NCI-H226 (cell line): Measurements from ENCODE around the gene TRAIP.
A peak's percentile ranks its signal among the peaks of the same experiment; 100 is the strongest.
"Not testable (repeated sequence)": the region's sequence is repeated elsewhere in the genome, so short reads cannot be mapped to it uniquely, and the experiment has no call there.

Source experiments
- DNase-seq: peaks from one replicate; pipeline ENCODE4 v3.0.0-alpha.2; 2015

The TRAIP gene, protein sequence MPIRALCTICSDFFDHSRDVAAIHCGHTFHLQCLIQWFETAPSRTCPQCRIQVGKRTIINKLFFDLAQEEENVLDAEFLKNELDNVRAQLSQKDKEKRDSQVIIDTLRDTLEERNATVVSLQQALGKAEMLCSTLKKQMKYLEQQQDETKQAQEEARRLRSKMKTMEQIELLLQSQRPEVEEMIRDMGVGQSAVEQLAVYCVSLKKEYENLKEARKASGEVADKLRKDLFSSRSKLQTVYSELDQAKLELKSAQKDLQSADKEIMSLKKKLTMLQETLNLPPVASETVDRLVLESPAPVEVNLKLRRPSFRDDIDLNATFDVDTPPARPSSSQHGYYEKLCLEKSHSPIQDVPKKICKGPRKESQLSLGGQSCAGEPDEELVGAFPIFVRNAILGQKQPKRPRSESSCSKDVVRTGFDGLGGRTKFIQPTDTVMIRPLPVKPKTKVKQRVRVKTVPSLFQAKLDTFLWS

DNA sequence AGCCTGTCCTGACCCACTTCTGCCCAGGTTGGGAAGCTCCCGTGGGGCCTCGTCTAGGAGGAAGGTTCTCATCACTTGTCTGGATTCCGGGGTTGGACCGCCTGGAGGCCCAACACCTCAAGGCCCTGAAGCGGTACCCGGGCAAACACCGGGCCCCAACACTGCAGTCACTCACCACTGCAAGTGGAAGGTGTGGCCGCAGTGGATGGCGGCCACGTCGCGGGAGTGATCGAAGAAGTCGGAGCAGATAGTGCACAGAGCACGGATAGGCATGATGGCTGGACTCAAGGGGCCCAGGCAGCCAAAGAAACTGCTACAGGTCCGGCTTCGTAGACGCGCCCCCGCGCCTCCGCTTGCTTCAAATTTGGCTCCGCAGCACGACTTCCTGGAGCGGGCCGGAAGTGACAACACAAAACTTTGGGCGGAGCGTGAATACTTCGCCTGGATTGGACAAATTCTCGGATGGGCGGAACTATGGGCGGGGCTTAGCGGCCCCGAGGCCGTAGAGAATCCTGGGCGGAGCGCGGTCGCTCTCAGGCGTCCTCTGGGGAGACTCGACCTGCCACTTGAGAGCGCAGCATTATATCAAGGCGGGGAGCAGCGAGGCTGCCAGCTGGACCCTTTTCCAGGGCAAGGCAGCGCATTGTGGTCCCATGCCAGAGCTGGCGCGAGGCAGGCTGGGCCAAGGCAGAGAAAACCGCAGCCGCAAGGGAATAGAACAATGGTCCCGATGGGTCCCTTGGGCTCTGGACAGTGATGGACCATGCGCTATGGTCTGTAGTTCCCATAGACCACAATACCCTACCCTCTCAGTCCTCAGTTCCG lies at the start of gene TRAIP:
Gene TRAIP, minus strand, starts transcription at position 384 of the 825 bp plus-strand sequence. Its CDS starts 111 bp downstream, at position 273.
- DNase-seq: peak; percentile 85

DNA sequence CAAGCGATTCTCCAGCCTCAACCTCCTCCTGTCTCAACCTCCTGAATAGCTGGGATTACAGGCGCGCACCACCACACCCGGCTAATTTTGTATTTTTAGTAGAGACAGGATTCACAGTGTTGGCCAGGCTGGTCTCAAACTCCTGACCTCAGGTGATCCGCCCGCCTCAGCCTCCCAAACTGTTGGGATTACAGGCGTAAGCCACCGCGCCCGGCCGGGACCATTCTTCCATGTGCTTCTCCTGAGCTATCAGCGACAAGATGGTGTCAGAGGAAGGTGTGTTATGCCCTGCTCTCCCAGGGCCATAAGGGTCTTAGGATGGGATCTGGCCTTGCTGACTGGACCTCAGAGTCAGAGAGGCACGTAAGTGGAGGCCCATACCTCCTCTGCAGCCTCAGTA lies 48.1 kb upstream of the TRAIP start:
- DNase-seq: not testable (repeated sequence)

DNA sequence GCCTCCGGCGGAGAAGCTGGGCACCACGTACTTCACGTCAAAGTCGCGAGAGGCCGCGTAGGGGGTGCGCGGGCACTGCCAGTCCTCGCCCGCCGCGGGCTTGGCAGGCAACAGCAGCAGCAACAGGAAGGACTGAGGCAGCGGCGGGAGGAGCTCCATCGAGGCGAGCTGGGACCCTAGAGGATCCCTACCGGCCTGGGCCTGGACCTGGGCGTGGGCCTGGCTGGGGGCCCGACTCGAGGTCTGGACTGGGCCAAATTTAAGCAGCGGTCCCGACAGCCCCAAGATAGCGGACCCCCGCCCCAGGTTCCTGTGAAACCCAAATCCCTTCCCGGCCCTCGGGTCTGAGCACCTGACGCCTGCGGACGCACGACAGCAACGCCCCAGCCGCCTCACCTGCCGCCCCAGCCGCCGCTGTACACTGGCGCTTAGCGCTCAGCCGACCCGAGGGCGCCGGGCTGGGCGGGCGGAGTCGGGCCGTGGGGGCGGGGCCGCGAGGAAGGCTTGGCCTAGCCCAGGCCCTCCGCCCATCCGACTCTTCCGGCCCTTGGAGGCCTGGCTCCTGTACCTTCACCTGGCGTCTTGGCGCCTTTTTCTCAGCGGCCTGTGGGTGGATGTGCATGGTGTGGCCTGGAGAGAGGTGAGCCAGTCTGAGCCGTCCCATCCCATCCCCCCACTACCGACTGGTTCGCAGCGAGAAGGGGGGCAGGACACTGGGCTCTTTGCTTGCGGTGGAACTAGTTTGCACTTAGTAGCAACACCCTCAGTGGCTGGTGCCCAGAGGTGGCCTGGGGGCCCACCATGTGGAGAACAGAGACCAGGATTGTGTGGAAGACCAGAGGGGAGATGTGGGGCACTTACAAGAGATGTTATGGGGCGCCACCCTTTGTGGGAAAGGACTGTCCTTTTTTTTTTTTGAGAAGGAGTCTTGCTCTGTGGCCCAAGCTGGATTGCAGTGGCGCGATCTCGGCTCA lies 47.4 kb upstream of the TRAIP start, which contains the start of gene MST1R:
Gene MST1R, minus strand, starts transcription at position 423 of the 974 bp plus-strand sequence. Its CDS starts 264 bp downstream, at position 159.
- peak; percentile 83 for DNase-seq

DNA sequence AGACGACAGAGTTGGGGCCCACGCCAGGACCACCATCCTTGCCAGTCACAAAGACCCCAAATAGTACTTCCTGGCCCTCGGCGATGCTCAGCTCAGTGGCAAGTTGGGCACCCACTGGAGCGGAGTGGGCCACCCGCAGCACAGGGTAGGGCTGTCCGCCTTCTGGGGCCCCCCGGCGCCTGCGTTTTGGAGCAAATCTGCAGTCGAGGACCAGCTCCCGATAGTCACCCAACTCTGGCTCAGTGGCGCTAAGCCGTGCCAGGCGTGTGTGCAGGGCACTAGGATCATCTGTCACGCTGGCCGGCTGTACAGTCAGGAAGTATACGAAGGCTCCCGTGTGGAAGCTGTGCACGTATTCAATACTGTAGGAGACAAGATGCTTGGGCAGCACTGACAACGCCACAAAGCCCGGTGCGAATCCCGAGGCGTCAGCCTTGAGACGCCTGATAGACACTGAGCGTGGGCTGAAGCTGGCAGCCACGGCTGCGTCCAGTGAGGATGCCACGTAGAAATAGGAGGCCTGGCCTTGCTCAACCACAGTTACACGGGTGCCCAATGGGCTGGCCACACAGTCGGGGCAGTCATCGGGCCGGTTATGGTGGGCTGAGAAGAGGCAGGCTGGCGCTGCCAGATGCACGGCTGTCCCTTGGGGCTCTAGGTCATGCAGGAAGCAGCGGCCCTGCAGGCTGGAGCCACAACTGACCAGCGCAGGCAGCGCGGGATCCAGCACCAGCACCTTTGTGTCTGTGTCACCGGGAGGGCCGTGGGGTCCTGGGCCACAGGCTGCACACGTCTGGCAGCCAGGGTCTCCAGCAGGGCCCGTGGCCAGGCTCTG lies 46.4 kb upstream of the TRAIP start:
- no peak for DNase-seq

DNA sequence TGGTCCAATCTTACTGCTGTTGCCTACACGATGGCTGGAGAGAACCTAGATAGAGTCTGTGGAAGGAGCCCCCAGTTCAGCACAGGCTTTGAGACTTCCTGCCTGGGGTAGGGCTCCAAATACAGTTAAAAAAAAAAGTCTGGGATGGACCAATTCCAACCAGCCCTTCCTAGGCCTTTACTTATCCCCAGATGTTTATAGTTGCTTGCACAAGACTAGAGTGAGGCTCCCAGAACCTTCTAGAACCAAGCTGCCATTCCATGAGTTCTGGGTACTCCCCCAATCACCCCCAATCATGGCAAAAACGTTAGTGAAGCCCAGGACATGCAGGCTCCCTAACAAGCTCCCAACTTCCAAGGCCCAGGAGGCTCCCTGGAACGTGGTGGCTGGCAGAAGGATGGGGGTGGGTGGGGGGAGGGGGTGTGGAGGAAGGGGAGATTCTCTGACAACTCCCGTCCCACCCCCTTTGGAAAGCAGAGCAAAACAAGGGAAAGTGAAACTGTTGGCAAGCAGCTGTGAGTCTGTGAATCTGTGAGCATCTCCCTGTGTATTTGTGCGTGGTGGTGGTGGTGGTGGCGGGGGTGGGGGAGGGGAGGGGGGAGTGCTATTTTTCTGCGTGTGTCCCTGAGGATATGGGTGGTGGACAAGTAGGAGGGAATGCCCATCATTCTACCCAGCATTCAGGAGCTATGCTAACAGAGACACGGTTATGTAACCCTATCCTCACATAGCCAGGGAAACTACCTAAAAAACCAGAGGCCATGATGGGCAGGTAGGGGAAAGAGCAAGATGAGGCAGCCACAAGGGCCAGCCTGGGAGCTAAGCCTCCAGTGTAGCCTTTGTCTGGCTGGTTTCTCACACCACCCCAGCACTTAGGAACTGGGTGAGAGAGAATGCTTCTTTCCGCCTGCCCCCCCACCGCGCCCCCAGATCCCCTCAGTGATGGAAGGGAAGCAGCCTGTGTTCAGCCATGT lies 45.3 kb upstream of the TRAIP start:
- peak; percentile 63 for DNase-seq

DNA sequence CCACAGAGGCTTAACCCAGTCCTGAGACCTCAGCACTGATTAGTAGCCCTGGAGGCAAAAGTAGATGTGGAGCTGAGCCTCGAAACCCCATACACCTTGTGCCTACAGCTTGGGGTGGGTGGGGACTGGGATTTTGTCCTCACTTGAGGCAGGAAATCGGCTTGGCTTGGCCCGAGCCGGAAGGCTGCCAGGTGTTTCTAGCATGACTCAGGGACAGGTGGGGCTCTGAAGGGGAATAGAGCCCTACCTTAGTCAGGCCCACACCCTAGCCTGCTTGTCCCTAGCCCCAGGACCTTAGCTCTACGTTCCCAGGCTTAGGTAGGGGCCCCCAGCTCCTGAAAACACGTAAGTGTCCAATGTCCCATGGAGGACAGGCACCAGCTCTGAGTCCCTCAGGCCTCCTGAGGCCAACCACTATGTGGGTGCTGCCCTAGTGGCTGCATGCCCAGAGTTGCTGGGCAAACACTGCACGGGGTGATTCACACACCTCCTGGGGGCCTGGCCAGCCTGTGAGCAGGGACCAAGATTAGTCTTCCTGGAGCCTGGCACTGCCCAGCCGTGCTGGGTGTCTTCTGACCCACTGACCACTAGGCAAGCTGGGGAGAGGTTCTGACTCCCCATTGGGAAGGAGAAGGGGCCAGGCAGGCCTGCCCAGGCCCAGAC lies 44.3 kb upstream of the TRAIP start:
- DNase-seq: peak; percentile 97

DNA sequence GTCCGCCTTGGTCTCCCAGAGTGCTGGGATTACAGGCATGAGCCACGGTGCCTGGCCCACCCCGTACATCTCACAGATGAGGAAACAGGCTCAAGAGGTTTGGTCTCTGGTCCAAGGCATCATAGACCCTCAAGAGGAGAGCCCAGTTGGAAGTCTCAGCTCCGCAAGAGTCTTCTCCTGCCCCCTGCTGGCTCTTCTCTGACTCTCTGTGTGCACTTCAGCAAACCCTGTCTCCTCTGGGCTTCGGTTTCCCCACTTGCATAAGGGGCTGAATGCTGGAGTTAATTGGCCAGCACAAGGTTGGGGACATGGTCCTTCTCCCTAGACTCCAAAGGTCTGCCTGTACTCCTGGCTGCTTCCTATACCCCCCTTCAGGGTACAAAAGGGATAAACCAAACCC lies 43.5 kb upstream of the TRAIP start:
- no peak for DNase-seq

DNA sequence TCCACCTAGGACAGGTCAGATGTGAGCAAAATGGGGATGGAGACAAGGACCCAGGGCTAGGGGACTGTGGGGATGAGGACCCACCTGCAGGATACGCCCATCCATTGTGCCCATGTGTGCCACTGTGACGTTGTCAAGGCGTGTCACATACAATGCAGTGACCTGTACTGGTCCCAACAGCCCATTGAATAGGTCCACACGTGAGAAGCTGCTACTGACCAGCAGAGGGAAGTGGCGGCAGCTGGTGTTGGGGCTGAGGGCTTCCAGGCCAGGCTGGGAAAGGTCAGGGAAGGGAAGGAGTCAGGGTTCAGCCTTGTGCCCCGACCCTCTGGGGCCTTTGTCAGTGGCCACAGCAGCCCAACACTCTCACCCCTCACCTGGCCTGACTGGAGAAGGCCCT lies 42.6 kb upstream of the TRAIP start:
- no peak for DNase-seq

DNA sequence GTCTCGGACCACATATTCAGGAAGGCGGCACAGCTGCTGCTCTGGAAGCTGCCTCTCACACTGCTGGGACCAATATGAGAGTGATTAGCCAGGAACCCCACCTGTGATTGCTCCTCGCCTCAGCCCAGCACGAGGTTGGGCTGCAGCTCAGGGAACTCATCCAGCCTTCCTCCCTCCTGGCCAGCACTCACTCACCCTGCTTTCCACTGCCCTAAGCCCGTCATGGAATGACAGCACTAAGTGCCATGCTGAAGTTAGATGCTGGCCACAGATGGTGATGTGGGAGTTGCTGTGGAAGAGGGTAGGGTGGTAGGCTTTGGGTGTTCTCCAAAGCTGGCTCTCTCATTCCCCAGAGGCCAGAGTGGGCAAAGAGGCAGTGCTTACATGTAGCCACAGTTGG lies 40.0 kb upstream of the TRAIP start:
- no peak for DNase-seq

DNA sequence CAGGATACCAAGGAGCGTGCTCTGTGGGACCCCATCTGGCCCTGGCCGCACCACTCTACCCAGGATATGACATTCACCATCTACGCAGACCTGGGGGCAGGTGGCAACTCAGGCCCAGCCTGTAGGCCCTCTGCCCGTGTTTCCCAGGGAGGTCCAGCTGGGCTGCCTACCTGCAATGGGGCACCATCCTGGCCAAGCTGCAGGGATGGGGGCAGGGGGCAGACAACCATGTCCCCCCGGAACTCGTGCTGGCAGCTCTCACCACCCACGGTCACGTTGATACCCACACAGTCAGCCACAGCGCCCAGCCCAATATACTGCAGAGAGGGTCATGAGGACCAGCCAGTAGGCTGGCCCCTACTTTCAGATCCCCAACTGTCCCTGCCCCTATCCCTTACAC lies 39.4 kb upstream of the TRAIP start:
- DNase-seq: no peak

DNA sequence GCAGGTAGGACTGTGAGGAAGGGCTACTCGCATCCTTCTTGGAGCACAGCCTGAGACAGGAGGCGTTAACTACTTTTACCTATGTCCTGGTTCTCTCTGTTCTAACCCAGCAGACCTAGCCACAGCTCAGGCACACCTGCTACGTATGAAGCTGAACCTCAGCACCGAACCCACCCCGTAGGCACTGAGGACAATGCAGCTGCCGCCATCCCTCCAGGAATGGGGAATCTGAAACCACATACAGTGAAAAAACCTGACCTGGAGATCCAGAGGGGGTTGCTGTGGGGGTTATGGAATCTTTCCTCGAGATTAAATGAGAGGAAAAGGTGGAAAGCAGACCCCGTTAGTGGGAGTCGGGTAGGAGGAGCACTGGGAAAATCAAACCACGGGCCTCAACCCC lies 32.9 kb upstream of the TRAIP start:
- DNase-seq: no peak

DNA sequence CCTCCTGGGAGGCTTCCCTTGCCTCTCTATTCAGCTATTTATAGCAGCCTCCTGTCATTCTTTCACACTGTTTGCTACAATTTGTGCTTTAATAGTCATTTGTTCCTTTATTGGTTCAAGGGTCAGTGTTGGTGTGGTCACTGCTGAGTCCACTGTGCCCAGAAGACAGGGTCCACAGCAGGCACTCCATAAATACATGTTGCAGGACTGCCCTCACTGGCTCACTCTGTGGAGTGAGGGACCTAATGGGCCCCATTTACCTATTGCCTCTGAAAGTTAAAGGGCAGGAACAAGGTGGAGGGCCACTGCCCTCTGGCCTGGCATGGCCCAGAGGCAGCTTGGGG lies 30.5 kb upstream of the TRAIP start:
- no peak for DNase-seq

DNA sequence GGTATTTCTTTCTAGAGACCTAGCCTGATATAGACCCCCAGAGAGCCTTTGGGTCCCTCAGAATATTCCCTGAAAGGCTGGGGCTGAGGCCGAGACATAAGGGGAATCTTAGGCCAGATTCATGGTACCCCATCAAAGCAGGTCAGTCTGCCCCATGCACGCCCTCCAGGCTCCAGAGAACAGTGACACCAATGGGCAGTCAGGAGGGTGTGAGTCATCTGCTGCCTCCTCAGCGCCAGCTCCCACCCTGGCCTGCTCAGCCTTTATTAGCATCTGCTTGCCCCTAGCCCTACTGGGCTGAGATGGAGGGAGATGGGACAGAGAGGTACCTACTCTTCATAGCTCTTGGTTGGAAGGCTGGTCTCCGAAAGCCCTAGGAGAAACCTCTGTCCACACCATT lies 27.6 kb upstream of the TRAIP start:
- DNase-seq: no peak

DNA sequence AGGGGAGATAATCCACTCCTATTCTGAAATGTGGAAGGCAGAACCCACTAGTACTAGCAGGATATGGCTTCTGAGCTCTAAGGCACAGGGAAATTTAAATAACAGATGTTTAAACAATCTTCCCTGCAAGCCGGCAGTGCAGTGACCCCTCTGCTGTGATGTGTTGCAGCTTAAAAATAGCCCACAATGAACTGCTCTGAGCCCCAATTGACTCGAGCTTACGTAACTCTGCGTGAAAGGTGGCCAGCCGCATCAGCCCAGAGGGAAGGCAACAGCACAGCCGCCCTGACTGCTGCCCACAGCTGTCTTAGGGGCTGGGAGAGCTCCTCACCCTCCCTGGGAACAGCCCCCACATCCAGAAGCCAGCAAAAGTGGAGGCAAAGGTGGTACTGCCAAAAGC lies 25.8 kb upstream of the TRAIP start:
- DNase-seq: no peak

DNA sequence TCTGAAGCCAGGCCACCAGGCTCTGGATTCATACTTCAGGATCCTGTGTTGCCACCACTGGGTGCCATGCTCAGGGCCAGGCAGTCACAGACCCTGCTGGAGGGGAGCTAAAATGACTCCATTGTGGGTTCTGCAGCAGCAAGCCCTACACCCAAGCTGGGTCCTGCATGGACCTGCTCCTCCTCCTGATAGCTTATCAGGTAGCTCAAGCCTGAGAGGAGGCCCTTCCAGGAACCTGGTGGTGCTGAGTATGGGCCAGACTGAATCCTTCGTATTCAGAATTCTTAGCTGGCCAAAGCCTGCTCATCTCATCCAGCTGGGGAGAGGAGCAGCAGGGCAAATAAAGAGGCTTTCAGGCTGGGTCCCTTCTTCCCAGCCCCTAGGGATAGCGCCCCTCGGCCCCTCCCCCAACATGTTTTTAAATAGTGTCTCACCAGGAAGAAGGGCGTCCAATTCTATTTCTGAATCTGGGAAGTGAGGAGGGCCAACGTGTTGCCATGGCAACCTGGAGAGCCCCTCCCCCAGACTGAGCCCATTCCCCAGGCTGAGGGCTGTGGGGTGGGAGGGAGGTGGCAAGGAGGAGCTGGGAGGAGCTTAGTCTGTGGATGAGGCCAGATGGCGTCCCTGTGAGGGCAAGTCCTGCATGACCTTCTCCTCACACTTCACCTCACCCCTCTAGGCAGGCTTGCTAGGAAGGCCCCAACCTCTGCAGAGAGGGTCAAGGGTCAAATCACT lies 24.4 kb upstream of the TRAIP start:
- DNase-seq: no peak

DNA sequence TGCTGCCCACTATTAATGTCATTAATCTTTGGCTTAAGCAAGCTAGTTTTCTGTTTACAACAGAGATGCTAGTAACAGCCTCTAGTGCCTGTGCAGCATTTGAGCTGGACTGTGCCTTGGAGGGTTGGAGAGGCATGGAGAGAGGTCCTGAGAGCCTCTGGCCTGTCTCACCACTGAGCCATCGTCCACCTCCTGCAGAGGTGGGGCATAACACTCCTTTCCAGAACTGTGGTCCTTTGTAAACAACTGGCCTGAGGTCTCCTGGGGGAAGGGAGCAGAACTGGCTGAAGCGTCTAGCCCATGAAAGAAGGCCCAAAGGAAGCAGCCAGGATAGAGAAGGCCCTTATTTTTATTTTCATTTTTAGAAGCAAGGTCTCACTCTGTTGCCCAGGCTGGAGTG lies 23.4 kb upstream of the TRAIP start:
- DNase-seq: no peak

DNA sequence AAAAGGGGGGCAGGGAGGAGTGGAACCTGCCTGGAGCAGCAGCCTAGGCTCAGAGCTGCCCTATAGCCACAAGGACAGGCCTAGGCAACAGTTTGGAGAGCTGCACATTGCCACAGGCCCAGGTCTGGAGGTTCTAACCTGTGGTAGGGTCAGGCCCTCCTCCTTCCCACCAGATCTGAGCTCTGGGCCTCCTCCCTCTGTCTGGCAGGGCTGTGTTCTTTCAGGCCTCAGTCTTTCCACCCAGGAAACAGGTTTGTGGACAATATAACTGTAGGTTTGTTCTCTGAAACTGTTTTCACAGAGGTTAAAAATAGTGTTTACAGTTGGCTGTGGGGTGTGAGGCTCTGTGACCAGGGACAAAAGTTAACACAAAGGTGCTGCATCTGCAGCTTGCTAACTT lies 22.3 kb upstream of the TRAIP start:
- no peak for DNase-seq

DNA sequence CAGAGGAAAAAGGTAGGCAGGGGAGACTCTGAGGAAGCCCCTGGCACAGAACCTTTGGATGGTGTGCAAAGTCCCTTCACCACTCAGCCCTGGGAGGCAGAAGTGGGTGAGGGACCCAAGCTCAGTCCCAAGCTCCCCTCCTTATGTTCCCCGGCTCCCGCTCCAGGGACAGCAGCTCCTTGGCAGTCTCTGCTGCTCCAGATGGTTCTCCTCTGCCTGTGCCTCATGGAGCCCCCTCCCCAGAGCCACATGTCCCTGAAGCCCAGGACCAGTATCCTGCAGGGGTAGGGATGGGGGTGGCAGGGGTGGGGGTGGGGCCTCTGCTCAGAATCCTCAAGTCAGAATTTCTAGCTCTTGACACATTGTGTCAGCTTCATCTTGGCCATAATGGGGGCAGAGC lies 21.4 kb upstream of the TRAIP start:
- no peak for DNase-seq

DNA sequence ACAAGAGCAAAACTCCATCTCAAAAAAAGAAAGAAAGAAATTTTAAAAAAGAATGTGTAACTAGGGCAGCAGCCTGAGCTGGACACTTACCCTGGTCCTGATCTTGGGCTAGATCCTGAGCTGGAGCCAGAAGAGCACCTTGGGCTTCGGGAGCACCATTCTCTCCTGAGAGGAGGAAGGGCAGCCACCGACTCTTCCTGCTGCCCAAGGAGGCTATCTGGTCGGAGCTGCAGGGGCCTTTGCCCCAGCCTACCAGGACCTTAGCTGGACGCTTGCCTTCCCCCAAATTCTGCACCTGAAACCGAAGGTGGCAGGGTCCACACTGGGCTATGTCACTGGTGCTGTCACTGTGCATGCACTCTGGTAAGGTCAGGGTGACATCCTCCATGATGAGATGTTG lies 20.2 kb upstream of the TRAIP start:
- no peak for DNase-seq
